Mucosa of descending colon (tissue), 3 donors: Measurements from ENCODE around the gene C11orf65. TPM values are rescaled to one million over a fixed set of nuclear protein-coding genes. Genes with fewer than 3 reads are reported as not detected.
"Not testable (repeated sequence)": the region's sequence is repeated elsewhere in the genome, so short reads cannot be mapped to it uniquely, and the experiment has no call there.

Source experiments
- ATAC-seq: fragments of 200-7000 bp; cut with Tn5 transposase; one replicate; pipeline ENCODE4 v1.9.1; 2020; ENCODE audit warnings: mild to moderate bottlenecking, moderate library complexity
- DNase-seq, 3 donors: peaks; one replicate each; pipeline ENCODE4 v3.0.0-alpha.2; 2020
- H3K36me3 ChIP-seq: fragments of 200-600 bp; one replicate; pipeline ENCODE4 v1.8.0; 2021; ENCODE audit warnings: low read depth, mild to moderate bottlenecking
- H3K4me1 ChIP-seq: fragments of 200-600 bp; one replicate; pipeline ENCODE4 v1.8.0; 2021; ENCODE audit warnings: low read depth, mild to moderate bottlenecking
- H3K4me3 ChIP-seq: fragments of 200-600 bp; one replicate; pipeline ENCODE4 v1.8.0; 2021; ENCODE audit warnings: mild to moderate bottlenecking
- H3K9me3 ChIP-seq: fragments of 200-600 bp; one replicate; pipeline ENCODE4 v1.8.0; 2021; ENCODE audit warnings: mild to moderate bottlenecking
- CTCF ChIP-seq: fragments of 200-600 bp; IDR thresholded peaks from one replicate; pipeline ENCODE4 v1.8.0; 2022; ENCODE audit warnings: antibody characterized with exemption, mild to moderate bottlenecking
- intact Hi-C, 2 donors: fragments of 100-400 bp; cut with DNase I in 1 of 2; cut with micrococcal nuclease in 1 of 2; formaldehyde crosslinking; loops; one replicate each; pipeline versions ENCODE4 v1.11.0 to v1.11.1; 2022; cut with DNase I, micrococcal nuclease
- total RNA-seq, 3 donors: library from RNA; stranded (reverse); fragmentation: NEBNext Ultra II Directional in 2 of 3; extraction: Animal tissue kit (Norgen Biotek cat#: 25700) in 2 of 3; gene quantifications; one replicate each; pipeline versions ENCODE4 v1.2.1 to v1.2.4, GENCODE V29; 2021 to 2023
- donor health status: DM: no; HTN: no; CAD: no; lungs with moderate emphysema.
- donor health status: DM: no; HTN: no; CAD: no.
- donor health status: DM: no; HTN: yes; CAD: no.

Gene C11orf65
- total RNA-seq, 3 donors from 2014 or later, result 0.31 to 1.3 (median 0.35) TPM

- ATAC-seq (no peak), DNase-seq (no peak)
- intact Hi-C loops, result no loop called here
- Histone ChIP-seq H3K9me3 (no peaks in the 10 kb centered on the region), H3K36me3 (no peaks in the 10 kb centered on the region), H3K4me3 (no peak overlapping the region), H3K4me1 (no peaks in the 10 kb centered on the region)
- no peak for TF ChIP-seq CTCF
These were observed 75.0 kb downstream of the C11orf65 start for GRCh38 chr11:108392353-108392752.

- no peak for TF ChIP-seq CTCF
- H3K36me3 ChIP-seq, result no peaks in the 10 kb centered on the region
- no peaks in the 10 kb centered on the region for H3K4me1 ChIP-seq
- no peak for ATAC-seq
- no peak for DNase-seq
- no peaks in the 10 kb centered on the region for H3K9me3 ChIP-seq
- no peak overlapping the region for H3K4me3 ChIP-seq
- intact Hi-C loops, result no loop called here
These were observed 78.8 kb downstream of the C11orf65 start for GRCh38 chr11:108388576-108388975.

GRCh38 chr11:108373505-108373904 is 93.8 kb downstream of the C11orf65 start:
- H3K4me1 ChIP-seq, H3K36me3 ChIP-seq, ATAC-seq, DNase-seq, H3K9me3 ChIP-seq, H3K4me3 ChIP-seq, intact Hi-C loops: not testable (repeated sequence)

- intact Hi-C loops, result no loop called here
- Histone ChIP-seq H3K4me3 (no peak overlapping the region), H3K36me3 (no peaks in the 10 kb centered on the region), H3K9me3 (peaks cover 3% of the 10 kb centered on the region), H3K4me1 (no peaks in the 10 kb centered on the region)
- no peak for TF ChIP-seq CTCF
- DNase-seq (no peak), ATAC-seq (no peak)
These were observed 96.3 kb downstream of the C11orf65 start for GRCh38 chr11:108370990-108371389.

- no peak for ATAC-seq
- TF ChIP-seq CTCF, result no peak
- Histone ChIP-seq H3K9me3 (peaks cover 3% of the 10 kb centered on the region), H3K36me3 (no peaks in the 10 kb centered on the region), H3K4me3 (no peak overlapping the region), H3K4me1 (no peaks in the 10 kb centered on the region)
- intact Hi-C loops, result no loop called here
- DNase-seq, result no peak
These were observed 97.0 kb downstream of the C11orf65 start for GRCh38 chr11:108370315-108370714.

GRCh38 chr11:108369064-108369463 is 98.3 kb downstream of the C11orf65 start:
- TF ChIP-seq CTCF, result no peak
- DNase-seq (no peak), ATAC-seq (no peak)
- Histone ChIP-seq H3K4me3 (no peak overlapping the region), H3K4me1 (no peaks in the 10 kb centered on the region), H3K9me3 (peaks cover 3% of the 10 kb centered on the region), H3K36me3 (no peaks in the 10 kb centered on the region)
- intact Hi-C loops, result no loop called here
